Transverse colon (tissue), 4 donors: ENCODE results near the gene TMEM89. TPM values are rescaled to one million over a fixed set of nuclear protein-coding genes. Genes with fewer than 3 reads are reported as not detected.

Experiments used
- DNase-seq: peaks from one replicate; pipeline ENCODE4 v3.0.0-alpha.2; 2019
- H3K27ac ChIP-seq, 4 donors: fragments of 200-600 bp; sonication (generic); 2 replicates each; pipeline ENCODE4 v1.5.1; 2016 to 2018; ENCODE audit warnings: inconsistent platforms in 4 of 4
- H3K27me3 ChIP-seq: fragments of 200-600 bp; sonication (generic); 2 replicates; pipeline ENCODE4 v1.5.1; 2017; ENCODE audit warnings: inconsistent platforms
- H3K36me3 ChIP-seq, 4 donors: fragments of 200-600 bp; sonication (generic); 2 replicates each; pipeline ENCODE4 v1.5.1; 2017 to 2019; ENCODE audit warnings: inconsistent platforms in 4 of 4
- H3K4me1 ChIP-seq, 4 donors: fragments of 200-600 bp; sonication (generic); 2 replicates each; pipeline ENCODE4 v1.5.1; 2017 to 2020; ENCODE audit warnings: inconsistent platforms in 4 of 4
- H3K4me3 ChIP-seq, 4 donors: fragments of 200-600 bp; sonication (generic); 1 replicate in 1 of 4; 2 replicates in 3 of 4; pipeline versions ENCODE4 v1.5.1 to v1.6.1; 2017 to 2019; ENCODE audit warnings: inconsistent platforms in 4 of 4
- H3K9me3 ChIP-seq, 2 donors: fragments of 200-600 bp; sonication (generic); 2 replicates each; pipeline ENCODE4 v1.5.1; 2017 to 2019; ENCODE audit warnings: inconsistent platforms in 2 of 2
- CTCF ChIP-seq, 5 experiments: fragments of 200-600 bp in 3 of 5; fragments of 450-650 bp in 2 of 5; sonication (generic) in 3 of 5; IDR thresholded peaks; 1 replicate in 2 of 5; 2 replicates in 3 of 5; pipeline ENCODE4 v1.5.1; 2016 to 2017; ENCODE audit warnings: antibody characterized with exemption in 5 of 5, inconsistent platforms in 3 of 5, mild to moderate bottlenecking in 2 of 5, moderate library complexity in 1 of 5
- EP300 ChIP-seq: sonication (generic); formaldehyde crosslinking; IDR thresholded peaks from one replicate; pipeline ENCODE4 v1.6.1; 2017; ENCODE audit warnings: antibody characterized with exemption, low read depth
- POLR2A ChIP-seq: fragments of 450-650 bp; IDR thresholded peaks from one replicate; pipeline ENCODE4 v1.6.1; 2016; ENCODE audit warnings: antibody characterized with exemption, mild to moderate bottlenecking, moderate library complexity
- POLR2AphosphoS5 ChIP-seq, 3 donors: sonication (generic); formaldehyde crosslinking; IDR thresholded peaks; one replicate each; pipeline ENCODE4 v1.6.1; 2016; ENCODE audit warnings: antibody characterized with exemption in 3 of 3
- WGBS, 2 donors: methylation state at CpG; one replicate each; pipeline ENCODE4 v1.1.5; 2018; ENCODE audit warnings: low coverage in 1 of 2; 5-methylcytosine and 5-hydroxymethylcytosine counted together
- in situ Hi-C, 4 donors: fragments of 200-750 bp; cut with MboI; loops; one replicate each; pipeline versions ENCODE4 v1.15.0 to v1.15.1; 2017; ENCODE audit warnings: low sequenced_read_pairs in 3 of 4, low pct_ligation_motif_present in 1 of 4, low pct_unique_long_range_greater_than_20kb in 1 of 4
- intact Hi-C: fragments of 100-400 bp; cut with DNase I; formaldehyde crosslinking; loops from one replicate; pipeline ENCODE4 v1.15.1; 2023; ENCODE audit warnings: low total_unique reads
- total RNA-seq, 4 donors: library from RNA; depleted of rRNA; stranded (reverse); fragments of >200 nt; gene quantifications; one replicate each; pipeline ENCODE4 v1.1.0, GENCODE V29; 2016

TMEM89 gene
- total RNA-seq, 4 donors from 2014 or later, result 13.1 TPM; not detected in 3

- DNase-seq, result peak; percentile 99
- peak; percentile 79 for TF ChIP-seq POLR2A
- no peak for TF ChIP-seq EP300
- peak in 4 of 5 experiments; percentile 42 to 92 (median 70) for TF ChIP-seq CTCF (IDR thresholded peaks at IDR 0.05)
- TF ChIP-seq POLR2AphosphoS5 (IDR thresholded peaks at IDR 0.05), result peak; percentile 87 to 93 (median 88)
- Histone ChIP-seq H3K27ac (peak within 1 kb of the TSS; percentile 79 to 95 (median 91)), H3K27me3 (no peaks in the 10 kb centered on the region), H3K4me1 (peaks cover 15 to 23% (median 20%) of the 10 kb centered on the region in 4 donors), H3K9me3 (no peaks in the 10 kb centered on the region), H3K4me3 (peak within 1 kb of the TSS; percentile 60 to 96 (median 84)), H3K36me3 (peaks cover 0 to 5% (median 0%) of the 10 kb centered on the region in 4 donors)
- intact Hi-C loops (no loop called here), in situ Hi-C loops (no loop called here)
- WGBS, 2 donors, result 1% methylated on average over 56 of the region's 68 CpGs; no CpG with 5 or more reads in 1 of the 2 donors
Measured at GRCh38 chr3:48635222-48636021, 13.9 kb upstream of the TMEM89 start, which contains the start of gene SLC26A6. SLC26A6 (minus strand) TSS chr3:48635461; CDS start chr3:48635393, 68 bp downstream.

GRCh38 chr3:48634661-48635221, 13.2 kb upstream of the TMEM89 start:
- WGBS, 2 donors, result 2% methylated on average over 20 of the region's 30 CpGs; no CpG with 5 or more reads in 1 of the 2 donors
- intact Hi-C loops, result no loop called here
- DNase-seq, result peak; percentile 69

GRCh38 chr3:48633743-48634142, 12.2 kb upstream of the TMEM89 start:
- H3K4me3 ChIP-seq, result peak overlapping the region in 1 of 4 donors; percentile 75

More at GRCh38 chr3:48634661-48635221, 13.2 kb upstream of the TMEM89 start:
- peaks cover 15 to 23% (median 20%) of the 10 kb centered on the region in 4 donors for H3K4me1 ChIP-seq
- H3K9me3 ChIP-seq, result no peaks in the 10 kb centered on the region
- TF ChIP-seq POLR2AphosphoS5 (IDR thresholded peaks at IDR 0.05), result peak in 1 of 3 donors; percentile 3
- TF ChIP-seq POLR2A, result no peak
- TF ChIP-seq CTCF (IDR thresholded peaks at IDR 0.05), result no peak
- TF ChIP-seq EP300, result no peak
- peak overlapping the region; percentile 79 to 95 (median 91) for H3K27ac ChIP-seq
- H3K36me3 ChIP-seq, result peaks cover 0 to 5% (median 3%) of the 10 kb centered on the region in 4 donors
- peak overlapping the region; percentile 60 to 96 (median 84) for H3K4me3 ChIP-seq
- H3K27me3 ChIP-seq, result no peaks in the 10 kb centered on the region
- in situ Hi-C loops, result no loop called here

More at GRCh38 chr3:48633743-48634142, 12.2 kb upstream of the TMEM89 start:
- Histone ChIP-seq H3K27ac (no peak overlapping the region), H3K4me1 (peaks cover 15 to 23% (median 20%) of the 10 kb centered on the region in 4 donors), H3K9me3 (no peaks in the 10 kb centered on the region), H3K36me3 (peaks cover 0 to 8% (median 5%) of the 10 kb centered on the region in 4 donors), H3K27me3 (no peaks in the 10 kb centered on the region)
- DNase-seq, result no peak
- intact Hi-C loops (no loop called here), in situ Hi-C loops (no loop called here)
- 83% methylated on average over 1 of the region's 2 CpGs; no CpG with 5 or more reads in 1 of the 2 donors for WGBS, 2 donors
- TF ChIP-seq POLR2A, result no peak
- no peak for TF ChIP-seq CTCF (IDR thresholded peaks at IDR 0.05)
